T-helper 17 cell (primary cell): ENCODE data around the gene EPAS1. TPM values are rescaled to one million over a fixed set of nuclear protein-coding genes. Genes with fewer than 3 reads are reported as not detected.

Source experiments
- ATAC-seq: fragments of 150-1000 bp; cut with Tn5 transposase; 2 replicates; pipeline ENCODE4 v1.10.0; 2021; ENCODE audit warnings: mild to moderate bottlenecking, moderate library complexity
- DNase-seq, 3 donors: peaks; one replicate each; pipeline versions ENCODE4 v3.0.0 to v3.0.0-alpha.2; 2020 to 2021
- H3K9me3 ChIP-seq: one replicate; pipeline ENCODE4 v1.7.0; 2013; ENCODE audit warnings: low read length, mild to moderate bottlenecking; ENCODE audit not compliant: control insufficient read depth, poor library complexity, severe bottlenecking
- H3K27ac Mint-ChIP-seq: one replicate; pipeline ENCODE4 v1.8.0; 2022; ENCODE audit warnings: mild to moderate bottlenecking, moderate library complexity, mixed read lengths
- H3K27me3 Mint-ChIP-seq: one replicate; pipeline ENCODE4 v1.8.0; 2022; ENCODE audit warnings: mixed read lengths
- H3K36me3 Mint-ChIP-seq: one replicate; pipeline ENCODE4 v1.8.0; 2022; ENCODE audit warnings: low read depth, mixed read lengths
- H3K4me1 Mint-ChIP-seq: one replicate; pipeline ENCODE4 v1.8.0; 2022; ENCODE audit warnings: mild to moderate bottlenecking, mixed read lengths
- H3K4me3 Mint-ChIP-seq: one replicate; pipeline ENCODE4 v1.8.0; 2022; ENCODE audit warnings: mild to moderate bottlenecking, moderate library complexity, mixed read lengths
- total RNA-seq, 4 donors: library from RNA in 2 of 4; stranded (reverse) in 2 of 4; gene quantifications; one replicate each; pipeline ENCODE4 v1.2.3 and lab custom pipeline; 2022 to 2026

The EPAS1 gene
- total RNA-seq, 2 donors from 2014 or later, result 0.97 to 9.1 TPM

DNA sequence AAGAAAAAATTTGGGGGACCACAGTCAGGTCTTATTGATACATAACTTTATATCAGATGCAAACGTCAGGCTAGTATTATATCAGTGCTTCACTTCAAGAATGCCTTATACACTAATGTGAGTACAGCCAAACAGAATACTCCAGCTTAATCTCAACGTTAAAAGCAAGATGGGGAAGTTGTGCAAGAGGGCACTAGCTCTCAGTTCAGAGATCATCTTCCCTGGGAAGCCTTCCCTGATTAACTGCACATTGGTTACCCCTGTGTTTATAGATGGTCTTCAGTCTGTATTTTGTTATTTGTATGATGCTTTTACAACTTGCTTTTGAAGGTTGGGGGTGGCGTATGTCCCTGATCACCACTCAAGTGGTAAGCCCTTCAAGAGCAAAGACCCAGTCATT is 11.4 kb downstream of the EPAS1 start:
- no peak for DNase-seq
- Mint-ChIP-seq H3K4me3 (no peak overlapping the region), H3K27ac (no peak overlapping the region), H3K4me1 (peaks cover 15% of the 10 kb centered on the region), H3K36me3 (peaks cover 3% of the 10 kb centered on the region), H3K27me3 (peaks cover 52% of the 10 kb centered on the region)
- H3K9me3 ChIP-seq, result no peaks in the 10 kb centered on the region
- no peak for ATAC-seq

DNA sequence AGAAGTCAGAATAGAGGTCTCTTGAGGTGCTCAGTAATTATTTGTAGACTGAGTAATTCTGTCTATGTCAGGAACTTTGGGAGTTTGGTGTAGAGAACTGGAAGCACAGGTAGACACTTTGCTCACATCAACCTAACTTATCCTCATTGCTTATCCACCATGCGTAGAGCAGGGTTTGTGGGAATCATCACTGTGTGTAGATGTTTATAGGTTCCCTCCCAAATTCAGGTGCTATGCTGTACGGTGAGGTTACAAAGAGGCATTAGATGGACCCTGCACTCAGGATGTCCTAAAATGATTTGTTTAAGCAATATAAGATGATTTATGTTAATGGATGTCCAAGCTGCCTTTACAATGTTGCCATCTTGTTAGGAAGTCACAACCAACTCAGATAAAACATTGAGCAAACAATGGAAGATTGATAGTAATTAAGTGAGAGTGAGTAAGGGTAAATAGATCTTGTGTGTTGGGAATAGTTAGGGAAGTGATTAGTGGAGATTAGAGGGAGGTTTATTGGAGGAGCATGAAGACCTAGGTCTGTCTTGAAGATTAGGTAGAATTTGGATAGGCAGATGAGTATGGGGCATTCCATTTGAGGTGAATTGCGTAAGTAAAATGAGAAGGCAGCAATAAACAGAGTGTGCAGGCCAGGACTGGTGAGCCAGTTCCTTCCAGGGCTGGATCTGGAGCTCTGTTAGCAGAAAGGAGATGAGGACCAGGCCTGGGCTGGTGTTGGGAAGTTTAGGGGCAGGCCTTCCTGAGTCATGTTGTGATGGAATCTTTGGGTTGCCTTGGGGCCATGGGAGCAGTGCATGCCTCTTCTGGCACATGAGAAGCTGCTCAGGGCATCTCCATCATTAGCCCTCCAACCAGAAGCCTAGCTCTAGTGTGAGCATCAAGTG is 12.1 kb downstream of the EPAS1 start:
- peaks cover 10% of the 10 kb centered on the region for H3K4me1 Mint-ChIP-seq
- no peak for DNase-seq
- H3K36me3 Mint-ChIP-seq, result peaks cover 3% of the 10 kb centered on the region
- H3K27ac Mint-ChIP-seq, result no peak overlapping the region
- H3K9me3 ChIP-seq, result no peaks in the 10 kb centered on the region
- H3K4me3 Mint-ChIP-seq, result no peak overlapping the region
- peaks cover 52% of the 10 kb centered on the region for H3K27me3 Mint-ChIP-seq
- ATAC-seq, result no peak

DNA sequence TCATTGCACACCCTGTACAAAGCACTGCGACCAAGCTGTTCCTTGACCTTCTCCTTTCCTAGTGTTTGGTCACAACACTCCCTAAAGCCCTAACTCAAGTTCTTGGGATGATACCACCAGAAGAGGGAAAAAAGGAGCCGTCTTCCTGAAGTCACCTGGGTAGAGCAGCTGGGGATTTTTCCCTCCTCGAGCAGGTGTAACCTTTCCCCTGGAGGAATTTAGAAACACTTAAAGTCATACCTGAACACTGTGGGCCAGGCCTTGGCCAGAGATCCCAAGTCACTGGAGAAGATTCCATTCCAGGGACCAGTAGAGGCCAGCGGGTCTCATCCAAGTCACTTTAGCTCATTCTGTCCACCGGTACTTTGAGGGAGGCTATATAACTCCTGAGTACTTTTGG is 13.2 kb downstream of the EPAS1 start:
- peaks cover 2% of the 10 kb centered on the region for H3K4me1 Mint-ChIP-seq
- H3K36me3 Mint-ChIP-seq, result peaks cover 3% of the 10 kb centered on the region
- no peak overlapping the region for H3K4me3 Mint-ChIP-seq
- H3K27ac Mint-ChIP-seq, result no peak overlapping the region
- H3K27me3 Mint-ChIP-seq, result peaks cover 56% of the 10 kb centered on the region
- H3K9me3 ChIP-seq, result no peaks in the 10 kb centered on the region
- ATAC-seq, result no peak
- DNase-seq, result no peak

DNA sequence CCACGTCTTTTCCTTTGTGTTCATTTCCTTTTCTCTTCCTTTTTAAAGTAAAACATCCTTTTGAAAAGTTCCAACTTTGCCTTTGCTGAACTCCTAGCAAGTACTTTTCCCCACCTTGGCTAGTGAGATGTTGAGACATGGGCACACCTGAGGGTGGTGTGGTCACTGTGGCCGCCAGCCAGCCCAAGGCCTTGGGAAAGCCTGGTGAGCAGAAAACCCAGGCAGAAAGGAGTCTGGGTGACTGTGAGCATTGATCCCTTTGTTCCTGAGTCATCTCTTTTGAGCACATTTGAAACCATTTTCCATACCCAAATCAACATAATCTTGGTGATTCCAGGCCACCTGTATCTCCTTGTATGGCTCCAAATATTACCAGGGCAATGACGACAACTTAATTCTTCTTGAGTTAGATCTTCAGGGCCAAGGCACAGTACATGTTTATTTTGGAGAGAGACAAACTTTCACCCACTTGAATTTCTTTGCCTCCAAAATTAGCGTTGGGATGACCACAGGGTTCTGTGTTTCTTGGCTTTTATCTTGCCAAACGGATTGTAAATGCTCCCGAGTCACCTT is 14.5 kb downstream of the EPAS1 start:
- ATAC-seq (no peak), DNase-seq (no peak)
- Mint-ChIP-seq H3K27ac (no peak overlapping the region), H3K4me3 (no peak overlapping the region), H3K4me1 (no peaks in the 10 kb centered on the region), H3K36me3 (peaks cover 3% of the 10 kb centered on the region), H3K27me3 (peaks cover 57% of the 10 kb centered on the region)
- no peaks in the 10 kb centered on the region for H3K9me3 ChIP-seq

DNA sequence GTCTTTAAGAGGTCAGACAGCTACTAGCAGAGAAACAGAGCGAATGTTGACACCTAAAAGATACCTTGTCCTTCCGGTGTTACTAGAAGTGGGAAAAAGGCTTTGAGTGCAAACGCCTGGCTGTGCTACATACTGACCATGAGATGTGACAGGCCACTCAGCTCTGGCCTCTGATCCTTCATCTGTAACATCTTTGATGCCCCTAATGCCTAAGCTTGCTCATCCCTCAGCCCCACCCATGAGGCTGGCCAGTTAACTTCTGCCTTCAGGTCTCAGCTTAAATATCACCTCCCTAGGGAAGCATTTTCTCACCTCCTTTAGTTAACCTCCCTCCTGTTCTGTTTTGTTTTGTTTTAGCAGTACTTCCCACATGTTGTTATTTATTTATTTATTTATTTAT is 15.9 kb downstream of the EPAS1 start:
- H3K9me3 ChIP-seq, result no peaks in the 10 kb centered on the region
- Mint-ChIP-seq H3K4me1 (peaks cover 4% of the 10 kb centered on the region), H3K27me3 (peaks cover 50% of the 10 kb centered on the region), H3K4me3 (no peak overlapping the region), H3K27ac (no peak overlapping the region), H3K36me3 (peaks cover 3% of the 10 kb centered on the region)
- no peak for ATAC-seq
- no peak for DNase-seq

DNA sequence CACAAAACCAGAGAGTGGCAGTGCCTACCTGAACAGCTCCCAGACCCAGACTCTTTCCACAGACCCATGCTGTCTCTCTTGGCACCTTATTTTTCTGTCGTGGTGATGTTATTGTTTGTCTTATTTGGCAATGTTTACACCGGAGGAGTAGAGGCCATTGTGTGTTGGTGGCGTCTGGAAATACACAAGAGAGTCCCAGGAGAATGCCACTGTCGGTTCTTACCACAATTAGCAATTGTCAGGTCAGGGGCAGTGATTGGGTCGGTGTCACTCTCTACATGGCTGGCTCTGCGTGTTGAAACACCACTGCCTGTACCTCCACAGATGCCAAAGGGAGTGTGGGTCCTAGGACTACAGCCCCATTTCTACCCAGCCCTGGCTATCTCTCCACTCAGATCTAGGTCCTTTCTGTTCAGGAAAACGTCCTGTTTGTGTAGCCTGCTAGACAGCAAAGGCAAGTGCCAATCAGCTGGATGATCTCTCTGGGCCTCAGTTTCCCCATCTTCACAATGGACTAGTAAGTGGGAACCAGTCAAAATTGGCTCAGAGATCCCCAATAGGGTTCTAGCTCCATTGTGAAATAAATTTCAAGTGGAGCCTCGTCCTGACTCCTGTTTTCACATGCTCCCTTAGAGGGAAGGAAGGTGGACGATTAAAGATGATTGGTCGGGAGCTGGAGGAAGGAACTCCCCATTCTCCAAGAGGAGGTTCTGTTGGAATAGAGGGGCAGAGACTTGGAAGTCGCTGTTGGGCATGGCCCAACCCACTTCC is 17.0 kb downstream of the EPAS1 start:
- no peaks in the 10 kb centered on the region for H3K9me3 ChIP-seq
- no peak overlapping the region for H3K4me3 Mint-ChIP-seq
- no peak overlapping the region for H3K27ac Mint-ChIP-seq
- DNase-seq, result no peak
- peaks cover 4% of the 10 kb centered on the region for H3K4me1 Mint-ChIP-seq
- H3K36me3 Mint-ChIP-seq, result peaks cover 2% of the 10 kb centered on the region
- no peak for ATAC-seq
- H3K27me3 Mint-ChIP-seq, result peaks cover 42% of the 10 kb centered on the region

DNA sequence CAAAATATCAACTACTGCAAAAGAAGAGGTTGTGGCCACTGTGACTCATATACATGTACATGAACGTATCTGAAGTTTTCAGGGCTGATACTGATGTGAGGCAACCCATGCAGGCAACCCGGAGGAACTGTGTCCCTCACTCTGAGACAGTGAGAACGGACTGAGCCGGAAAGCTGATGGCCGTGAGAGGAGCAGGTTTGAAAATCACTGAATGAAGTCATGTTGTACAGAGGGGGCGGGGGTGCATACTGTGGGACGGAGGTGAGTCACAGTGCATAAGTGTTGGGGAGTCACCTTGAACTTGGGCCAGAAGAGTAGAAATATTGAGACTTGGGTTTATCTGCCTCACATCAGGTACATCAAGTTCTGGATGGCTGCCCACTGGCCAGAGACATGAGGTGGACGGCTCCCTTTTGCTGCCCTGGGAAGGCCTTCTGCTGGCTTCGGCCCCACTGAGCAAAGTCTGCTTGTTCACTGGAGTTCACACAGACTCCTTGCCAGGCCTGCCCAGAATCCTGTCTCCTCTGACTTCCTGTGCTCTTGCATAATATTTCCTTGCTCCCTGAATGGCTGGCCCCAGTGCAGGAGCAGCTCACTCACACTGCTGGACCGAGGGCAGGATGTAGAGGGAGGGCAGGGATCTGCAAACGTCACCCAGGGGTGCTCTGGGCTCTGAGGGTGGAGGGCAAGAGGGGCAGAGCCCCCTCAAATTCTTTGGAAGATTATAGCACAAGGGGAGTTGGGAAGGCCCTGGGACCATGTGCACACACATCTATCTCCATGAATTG is 18.1 kb downstream of the EPAS1 start:
- DNase-seq, result no peak
- Mint-ChIP-seq H3K4me1 (peaks cover 4% of the 10 kb centered on the region), H3K36me3 (no peaks in the 10 kb centered on the region), H3K27ac (no peak overlapping the region), H3K4me3 (peak overlapping the region; percentile 15), H3K27me3 (peaks cover 42% of the 10 kb centered on the region)
- no peaks in the 10 kb centered on the region for H3K9me3 ChIP-seq
- no peak for ATAC-seq

DNA sequence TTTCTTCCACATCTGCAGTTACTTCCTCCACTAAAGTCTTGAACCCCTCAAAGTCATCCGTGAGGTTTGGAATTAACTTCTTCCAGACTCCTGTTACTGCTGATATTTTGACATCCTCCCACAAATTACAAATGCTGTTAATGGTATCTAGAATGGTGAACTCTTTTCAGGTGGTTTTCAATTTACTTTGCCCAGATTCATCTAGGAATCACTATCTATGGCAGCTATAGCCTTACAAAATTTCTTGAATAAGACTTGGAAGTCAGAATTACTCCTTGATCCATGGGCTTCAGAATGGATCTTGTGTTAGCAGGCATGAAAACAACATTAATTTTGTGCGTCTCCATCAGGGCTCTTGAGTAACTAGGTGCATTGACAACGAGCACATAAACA is 19.9 kb downstream of the EPAS1 start:
- peaks cover 4% of the 10 kb centered on the region for H3K4me1 Mint-ChIP-seq
- peaks cover 32% of the 10 kb centered on the region for H3K27me3 Mint-ChIP-seq
- H3K4me3 Mint-ChIP-seq, result no peak overlapping the region
- no peak overlapping the region for H3K27ac Mint-ChIP-seq
- ATAC-seq (no peak), DNase-seq (no peak)
- no peaks in the 10 kb centered on the region for H3K9me3 ChIP-seq
- no peaks in the 10 kb centered on the region for H3K36me3 Mint-ChIP-seq

DNA sequence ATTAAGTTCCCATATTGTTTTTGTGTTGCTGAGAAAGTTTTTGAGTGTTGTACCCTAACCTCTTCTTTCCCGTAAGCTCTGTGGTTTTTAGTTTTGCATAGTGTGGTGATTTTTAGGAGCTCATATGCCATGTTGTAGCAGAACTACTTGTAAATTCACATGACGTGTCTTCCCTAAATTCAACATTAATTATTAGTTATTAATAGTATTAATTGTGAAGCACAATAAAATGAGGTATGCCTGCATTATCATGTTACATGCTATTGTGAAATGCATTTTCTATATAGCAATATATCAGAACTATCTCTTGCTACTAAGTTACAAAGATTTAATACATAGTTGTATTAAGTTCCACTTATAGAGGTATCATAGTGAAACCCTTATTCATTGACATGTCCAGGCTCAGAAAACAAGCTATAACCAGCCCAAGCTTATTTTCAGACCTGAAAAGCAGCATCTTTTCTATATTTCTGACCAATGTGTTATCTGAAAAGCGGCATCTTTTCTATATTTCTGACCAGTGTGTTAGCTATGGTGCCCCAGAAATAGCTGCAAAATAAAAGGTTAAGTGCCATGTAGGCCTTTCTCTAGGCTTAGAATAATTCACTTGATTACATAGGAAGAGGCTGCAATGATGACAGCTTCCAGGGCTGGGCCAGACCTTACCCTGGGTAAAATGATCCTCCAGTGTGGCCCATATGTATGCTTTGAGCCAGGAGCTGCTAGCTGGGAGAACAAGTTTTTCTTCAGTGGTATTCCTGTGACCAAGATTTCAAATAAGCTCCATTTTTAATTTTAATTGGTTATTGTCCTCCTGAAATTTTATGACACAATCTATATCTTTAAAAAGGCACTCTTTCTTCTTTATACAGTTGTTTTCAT is 21.6 kb downstream of the EPAS1 start:
- Mint-ChIP-seq H3K4me1 (peaks cover 4% of the 10 kb centered on the region), H3K4me3 (no peak overlapping the region), H3K27me3 (peaks cover 43% of the 10 kb centered on the region), H3K36me3 (no peaks in the 10 kb centered on the region), H3K27ac (no peak overlapping the region)
- H3K9me3 ChIP-seq, result no peaks in the 10 kb centered on the region
- DNase-seq, result no peak
- no peak for ATAC-seq

DNA sequence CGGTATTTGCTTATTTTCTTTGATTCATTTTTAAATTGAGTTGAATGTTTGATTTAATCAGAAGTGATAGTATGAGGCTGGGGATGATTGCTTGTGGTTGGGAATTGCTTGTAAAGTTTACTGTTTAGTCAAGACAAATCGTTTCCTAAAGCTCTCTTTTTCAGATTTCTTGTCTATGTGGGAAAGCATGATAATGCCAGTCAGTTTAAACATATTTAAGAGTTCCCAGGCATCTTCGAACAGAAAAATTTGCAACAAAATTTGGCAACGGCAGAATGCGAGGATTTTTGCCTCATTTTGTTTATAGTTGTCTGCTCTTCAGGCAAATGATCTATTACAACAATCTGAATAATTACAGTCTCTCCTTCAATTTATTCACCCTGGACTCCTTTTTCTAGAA is 22.5 kb downstream of the EPAS1 start:
- Mint-ChIP-seq H3K27me3 (peaks cover 41% of the 10 kb centered on the region), H3K4me3 (no peak overlapping the region), H3K27ac (no peak overlapping the region), H3K36me3 (no peaks in the 10 kb centered on the region), H3K4me1 (peaks cover 4% of the 10 kb centered on the region)
- no peak for ATAC-seq
- DNase-seq, result no peak
- H3K9me3 ChIP-seq, result no peaks in the 10 kb centered on the region

DNA sequence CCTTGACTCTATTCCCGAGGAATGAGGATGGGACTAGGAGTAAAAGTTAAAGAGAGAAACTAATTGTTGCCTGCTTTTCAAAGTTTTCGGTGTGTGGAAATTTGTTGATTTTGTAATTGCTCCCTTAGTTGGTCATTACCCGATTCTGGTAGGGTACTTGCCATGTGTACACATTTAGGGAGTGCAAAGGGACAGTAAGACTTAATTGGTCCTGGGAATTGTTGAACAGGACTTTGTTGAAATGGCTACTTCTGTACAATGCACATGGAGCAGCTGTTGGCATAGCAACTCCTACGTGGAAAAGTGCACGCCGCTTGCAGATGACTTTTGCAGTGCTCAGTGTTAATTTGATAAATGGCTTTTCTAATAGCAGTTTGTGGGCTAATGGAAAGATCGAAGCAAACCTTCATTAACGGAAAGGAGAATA is 22.9 kb downstream of the EPAS1 start:
- H3K4me1 Mint-ChIP-seq, result peaks cover 4% of the 10 kb centered on the region
- H3K4me3 Mint-ChIP-seq, result no peak overlapping the region
- H3K9me3 ChIP-seq, result no peaks in the 10 kb centered on the region
- no peaks in the 10 kb centered on the region for H3K36me3 Mint-ChIP-seq
- no peak for ATAC-seq
- no peak for DNase-seq
- H3K27me3 Mint-ChIP-seq, result peaks cover 39% of the 10 kb centered on the region
- H3K27ac Mint-ChIP-seq, result no peak overlapping the region

DNA sequence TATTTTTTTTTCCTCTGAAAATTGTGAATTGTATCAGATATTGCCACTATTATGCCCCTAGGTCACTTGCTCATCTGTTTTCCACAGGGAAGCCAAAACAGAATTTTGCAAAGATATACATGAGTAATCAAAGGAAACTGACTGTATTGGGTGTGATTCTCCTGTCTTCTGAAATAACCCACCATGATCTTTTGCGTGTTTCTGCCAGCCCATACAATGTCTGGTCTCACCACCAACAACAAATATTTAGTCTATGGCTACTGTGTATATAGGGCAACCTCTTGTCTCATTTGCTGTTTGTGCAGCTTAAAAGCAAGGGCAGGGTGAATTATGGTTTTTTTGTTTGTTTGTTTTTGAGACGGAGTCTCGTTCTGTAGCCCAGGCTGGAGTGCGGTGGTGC is 26.5 kb downstream of the EPAS1 start:
- no peaks in the 10 kb centered on the region for H3K9me3 ChIP-seq
- no peak for DNase-seq
- Mint-ChIP-seq H3K27ac (no peak overlapping the region), H3K27me3 (peaks cover 36% of the 10 kb centered on the region), H3K4me1 (no peaks in the 10 kb centered on the region), H3K4me3 (no peak overlapping the region), H3K36me3 (no peaks in the 10 kb centered on the region)
- ATAC-seq, result no peak
